Testis (tissue), 2 donors: Measurements from ENCODE around the gene RPN2.

Experiments used
- POLR2A ChIP-seq: fragments of 450-650 bp; IDR thresholded peaks from one replicate; pipeline ENCODE4 v1.6.1; 2017; ENCODE audit warnings: antibody characterized with exemption, mild to moderate bottlenecking, moderate library complexity
- TF ChIP-seq, protein P1 (sequence below), 3 experiments: fragments of 450-650 bp in 2 of 3; fragments of 200-600 bp in 1 of 3; sonication (generic) in 1 of 3; IDR thresholded peaks; one replicate each; pipeline ENCODE4 v1.5.1; 2016 to 2019; ENCODE audit warnings: antibody characterized with exemption in 3 of 3, mild to moderate bottlenecking in 2 of 3, moderate library complexity in 1 of 3

DNA sequence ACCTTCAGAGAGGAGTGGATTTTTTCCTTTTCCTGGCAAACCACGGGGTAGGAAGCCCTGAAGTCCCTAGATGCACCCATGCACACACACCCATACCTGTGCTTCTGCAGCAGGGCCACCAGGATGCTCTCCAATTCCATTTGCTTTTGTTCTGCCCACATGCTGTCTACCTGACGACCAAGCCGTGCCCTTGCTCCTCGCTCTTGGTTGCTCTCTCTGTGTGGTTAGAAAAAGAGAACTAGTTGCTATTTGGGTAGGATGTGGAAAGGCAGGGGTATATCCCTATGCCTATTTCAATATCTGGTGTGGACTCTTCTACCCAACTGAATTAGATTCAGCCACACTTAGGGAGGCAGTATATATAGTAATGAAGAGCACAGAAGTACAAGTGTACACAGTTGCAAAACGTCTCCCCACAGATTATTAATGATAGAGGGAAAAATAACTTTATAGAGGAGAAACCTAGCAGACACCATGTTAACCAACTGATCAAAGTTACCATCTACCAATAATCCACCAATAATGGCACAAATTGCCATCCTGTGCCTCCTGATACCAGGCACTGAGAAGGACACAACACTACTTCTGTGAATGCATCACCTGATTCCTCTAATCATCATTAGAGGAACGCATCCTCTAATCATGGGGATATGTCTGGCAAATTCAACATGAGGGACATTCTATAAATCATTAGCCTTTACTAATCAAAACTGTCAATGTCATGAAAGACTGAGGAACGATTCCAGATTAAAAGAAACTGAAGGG lies 75.2 kb downstream of the RPN2 start:
- TF ChIP-seq, protein P1, sequence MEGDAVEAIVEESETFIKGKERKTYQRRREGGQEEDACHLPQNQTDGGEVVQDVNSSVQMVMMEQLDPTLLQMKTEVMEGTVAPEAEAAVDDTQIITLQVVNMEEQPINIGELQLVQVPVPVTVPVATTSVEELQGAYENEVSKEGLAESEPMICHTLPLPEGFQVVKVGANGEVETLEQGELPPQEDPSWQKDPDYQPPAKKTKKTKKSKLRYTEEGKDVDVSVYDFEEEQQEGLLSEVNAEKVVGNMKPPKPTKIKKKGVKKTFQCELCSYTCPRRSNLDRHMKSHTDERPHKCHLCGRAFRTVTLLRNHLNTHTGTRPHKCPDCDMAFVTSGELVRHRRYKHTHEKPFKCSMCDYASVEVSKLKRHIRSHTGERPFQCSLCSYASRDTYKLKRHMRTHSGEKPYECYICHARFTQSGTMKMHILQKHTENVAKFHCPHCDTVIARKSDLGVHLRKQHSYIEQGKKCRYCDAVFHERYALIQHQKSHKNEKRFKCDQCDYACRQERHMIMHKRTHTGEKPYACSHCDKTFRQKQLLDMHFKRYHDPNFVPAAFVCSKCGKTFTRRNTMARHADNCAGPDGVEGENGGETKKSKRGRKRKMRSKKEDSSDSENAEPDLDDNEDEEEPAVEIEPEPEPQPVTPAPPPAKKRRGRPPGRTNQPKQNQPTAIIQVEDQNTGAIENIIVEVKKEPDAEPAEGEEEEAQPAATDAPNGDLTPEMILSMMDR (IDR thresholded peaks at IDR 0.05): no peak
- TF ChIP-seq POLR2A: no peak
